GM19467 (cell line): ENCODE results near the gene DYNC2LI1.

Source experiments
- ATAC-seq: cut with Tn5 transposase; IDR thresholded peaks from one replicate; pipeline ENCODE4 v1.9.1; 2021; ENCODE audit warnings: mild to moderate bottlenecking, moderate library complexity; ENCODE audit not compliant: unreplicated experiment

Gene DYNC2LI1

DNA sequence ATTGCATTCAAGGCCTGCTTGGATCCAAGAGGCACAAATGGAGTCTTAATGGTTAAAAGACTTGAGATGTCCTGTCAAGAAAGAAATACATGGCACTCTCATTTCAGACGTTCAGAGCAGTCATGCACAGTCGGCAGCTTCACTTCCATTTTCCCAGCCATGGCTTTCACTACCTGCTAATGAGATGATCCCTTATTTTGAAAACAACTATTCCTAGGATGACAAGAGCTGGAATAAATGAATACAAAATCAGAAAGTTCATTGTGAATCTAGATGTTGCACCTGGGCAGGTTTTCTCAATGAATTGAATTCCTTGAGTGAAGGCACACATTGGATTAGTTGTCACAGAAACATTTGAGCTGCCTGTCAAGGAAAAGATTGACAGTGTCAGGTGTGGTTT is 39.1 kb downstream of the DYNC2LI1 start:
- ATAC-seq: no peak

DNA sequence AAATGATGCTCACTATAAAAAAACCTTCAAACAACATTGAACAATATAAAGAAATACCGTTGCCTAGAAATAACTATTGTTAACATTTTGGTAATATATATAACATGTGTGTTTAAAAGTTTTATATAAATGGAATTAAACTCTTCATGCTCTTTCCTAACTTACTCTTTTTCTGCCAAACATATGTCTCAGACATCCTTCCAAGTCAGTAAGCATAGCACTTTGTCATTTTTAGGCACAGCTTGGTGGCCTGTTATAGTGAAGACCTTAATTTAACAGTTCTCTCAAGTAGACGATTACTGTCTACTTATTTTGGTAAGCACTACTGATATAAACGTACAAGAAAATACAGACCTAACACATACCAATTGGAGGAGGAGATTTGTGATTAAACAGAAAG is 40.9 kb downstream of the DYNC2LI1 start:
- no peak for ATAC-seq

DNA sequence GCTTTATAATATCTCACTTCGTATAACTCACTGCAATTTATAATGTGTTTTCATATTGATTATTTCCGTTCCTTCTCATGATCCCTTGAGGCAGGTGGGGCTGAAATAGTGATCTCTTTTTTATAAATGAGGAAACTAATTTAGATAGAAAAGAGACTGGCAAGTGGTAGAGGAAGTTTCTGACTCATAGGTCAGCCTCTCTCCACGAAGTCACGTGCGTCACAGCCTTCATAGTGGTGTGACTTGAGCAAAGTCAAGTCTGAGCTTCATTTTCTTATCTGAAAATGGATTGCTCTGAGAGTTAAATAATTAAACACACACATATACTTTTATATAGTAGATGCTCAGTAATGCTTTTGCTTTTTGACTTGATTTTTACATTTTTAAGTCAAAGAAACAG is 44.9 kb downstream of the DYNC2LI1 start:
- no peak for ATAC-seq

DNA sequence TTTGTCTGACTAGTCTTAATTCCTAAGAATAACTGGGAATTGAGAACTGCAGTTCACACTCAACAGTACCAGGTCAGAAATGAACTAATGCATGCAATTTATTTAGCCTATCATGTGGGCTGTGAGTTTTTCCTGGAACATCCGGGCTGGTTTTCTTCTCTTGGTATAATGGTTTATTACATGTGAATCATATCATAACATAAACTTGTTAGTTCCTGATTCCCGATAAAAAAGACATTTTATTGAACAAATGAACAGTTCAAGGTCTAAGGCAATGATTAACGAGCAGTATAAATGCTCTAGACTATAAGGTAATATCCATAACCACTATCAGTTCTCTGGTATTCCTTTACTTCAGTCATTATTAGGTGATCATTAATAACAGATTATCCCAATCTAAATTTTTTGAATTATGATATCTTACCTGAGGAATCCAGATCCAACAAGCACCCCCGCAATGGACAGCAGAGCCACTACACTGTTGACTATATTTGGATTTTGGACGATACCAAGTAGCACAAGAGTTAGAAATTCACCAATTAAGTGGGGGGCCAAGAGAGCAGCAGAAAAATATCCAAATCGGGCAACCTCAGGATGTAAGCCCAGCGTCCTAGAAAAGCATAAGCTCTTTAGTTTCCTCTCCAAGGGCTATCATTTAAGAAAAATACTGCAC is 45.8 kb downstream of the DYNC2LI1 start:
- ATAC-seq: no peak

DNA sequence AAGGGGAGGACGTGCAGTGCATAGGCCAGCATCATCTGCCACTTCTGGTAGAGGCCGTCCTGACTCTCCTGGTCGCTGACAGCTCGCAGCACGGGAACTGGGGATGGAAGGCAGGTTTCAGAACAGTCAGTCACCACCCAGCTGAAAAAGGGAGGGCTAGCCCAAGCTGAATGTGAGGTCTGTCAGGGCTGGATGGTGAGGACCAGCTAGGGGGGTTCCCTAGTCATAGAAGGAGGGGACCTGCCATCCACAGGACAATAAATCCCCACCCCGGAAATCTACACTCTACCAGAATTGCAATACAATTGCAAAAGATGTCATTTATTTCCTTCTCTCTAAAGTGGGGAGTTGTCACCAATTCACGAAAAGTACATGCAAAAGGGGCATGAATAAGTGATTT is 49.0 kb downstream of the DYNC2LI1 start:
- ATAC-seq: no peak

DNA sequence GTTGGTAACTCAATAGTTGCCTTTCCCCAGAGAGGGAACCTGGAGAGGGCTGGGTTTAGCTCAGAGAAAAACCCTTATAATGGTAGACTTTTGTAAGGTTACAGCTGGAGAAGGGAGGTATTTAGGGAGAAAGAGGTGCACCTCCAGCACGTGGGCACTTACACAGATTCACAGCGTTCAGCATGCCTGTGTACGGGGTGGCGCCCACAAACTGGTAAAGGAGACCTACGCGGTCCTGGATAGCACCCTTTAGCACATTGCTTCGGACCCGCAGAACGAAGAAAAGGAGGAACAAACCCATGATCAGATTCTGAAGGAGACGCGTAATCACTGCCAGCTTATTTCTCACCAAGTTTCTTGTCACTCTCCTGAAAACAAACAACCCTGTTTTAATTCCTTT is 49.9 kb downstream of the DYNC2LI1 start:
- no peak for ATAC-seq

DNA sequence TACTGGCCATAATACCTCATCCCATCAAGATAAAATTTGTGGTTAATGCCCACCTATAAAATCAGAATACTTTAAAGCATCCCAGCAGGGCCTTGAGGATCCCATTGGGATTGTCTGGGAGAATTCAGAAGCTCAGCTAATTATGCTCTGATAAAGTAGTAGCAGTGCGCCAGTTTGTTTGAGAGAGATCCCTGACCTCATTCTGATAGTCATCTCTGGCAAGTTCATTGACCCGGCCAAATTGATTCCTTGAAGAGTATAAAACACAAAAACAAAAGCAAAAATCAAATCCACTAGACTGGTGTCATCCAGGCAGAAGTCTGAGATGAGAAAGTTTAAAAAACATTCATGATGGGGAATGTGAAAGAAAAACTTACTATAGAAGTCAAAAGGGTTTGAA is 50.7 kb downstream of the DYNC2LI1 start:
- ATAC-seq: no peak

DNA sequence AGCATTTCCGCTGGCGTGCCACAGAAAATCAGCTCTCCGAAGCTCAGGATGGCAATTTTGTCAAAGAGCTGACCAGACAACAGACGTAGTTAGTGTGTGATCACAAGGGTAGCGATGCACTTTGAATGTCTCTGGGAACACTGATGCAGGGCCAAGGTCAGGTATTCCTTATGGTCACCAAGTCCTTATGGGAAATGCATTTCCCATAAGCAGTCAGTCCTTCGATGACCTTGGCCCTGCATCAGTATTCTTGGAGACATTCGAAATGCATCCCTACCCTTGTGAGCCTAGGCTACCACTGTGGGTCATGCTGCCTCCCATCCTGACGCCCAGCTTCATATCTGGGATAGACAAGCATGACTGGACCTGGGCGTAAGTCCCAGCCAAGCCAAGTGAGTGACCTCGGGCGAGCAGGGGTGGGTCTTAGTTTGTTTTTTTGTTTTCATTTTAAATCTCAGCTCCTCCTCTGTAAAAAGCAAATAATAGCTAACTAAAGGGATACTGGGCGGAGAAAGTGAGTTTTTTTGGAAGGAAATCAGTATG is 51.2 kb downstream of the DYNC2LI1 start:
- no peak for ATAC-seq

DNA sequence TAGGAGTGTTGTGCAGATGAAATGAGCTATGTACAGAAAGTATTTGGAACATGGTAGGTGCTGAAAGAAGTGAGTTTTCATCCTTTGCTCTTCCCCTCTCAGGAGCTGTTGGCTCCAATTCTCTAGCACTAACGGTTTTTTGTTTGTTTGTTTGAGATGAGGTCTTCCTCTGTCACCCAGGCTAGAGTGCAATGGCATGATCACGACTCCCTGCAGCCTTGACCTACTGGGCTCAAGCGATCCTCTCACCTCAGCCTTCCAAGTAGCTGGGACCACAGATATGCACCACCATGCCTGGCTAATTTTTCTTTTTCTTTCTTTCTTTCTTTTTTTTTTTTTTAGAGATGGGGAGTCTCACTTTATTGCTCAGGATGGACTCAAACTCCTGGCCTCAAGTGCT is 52.0 kb downstream of the DYNC2LI1 start:
- ATAC-seq: no peak

DNA sequence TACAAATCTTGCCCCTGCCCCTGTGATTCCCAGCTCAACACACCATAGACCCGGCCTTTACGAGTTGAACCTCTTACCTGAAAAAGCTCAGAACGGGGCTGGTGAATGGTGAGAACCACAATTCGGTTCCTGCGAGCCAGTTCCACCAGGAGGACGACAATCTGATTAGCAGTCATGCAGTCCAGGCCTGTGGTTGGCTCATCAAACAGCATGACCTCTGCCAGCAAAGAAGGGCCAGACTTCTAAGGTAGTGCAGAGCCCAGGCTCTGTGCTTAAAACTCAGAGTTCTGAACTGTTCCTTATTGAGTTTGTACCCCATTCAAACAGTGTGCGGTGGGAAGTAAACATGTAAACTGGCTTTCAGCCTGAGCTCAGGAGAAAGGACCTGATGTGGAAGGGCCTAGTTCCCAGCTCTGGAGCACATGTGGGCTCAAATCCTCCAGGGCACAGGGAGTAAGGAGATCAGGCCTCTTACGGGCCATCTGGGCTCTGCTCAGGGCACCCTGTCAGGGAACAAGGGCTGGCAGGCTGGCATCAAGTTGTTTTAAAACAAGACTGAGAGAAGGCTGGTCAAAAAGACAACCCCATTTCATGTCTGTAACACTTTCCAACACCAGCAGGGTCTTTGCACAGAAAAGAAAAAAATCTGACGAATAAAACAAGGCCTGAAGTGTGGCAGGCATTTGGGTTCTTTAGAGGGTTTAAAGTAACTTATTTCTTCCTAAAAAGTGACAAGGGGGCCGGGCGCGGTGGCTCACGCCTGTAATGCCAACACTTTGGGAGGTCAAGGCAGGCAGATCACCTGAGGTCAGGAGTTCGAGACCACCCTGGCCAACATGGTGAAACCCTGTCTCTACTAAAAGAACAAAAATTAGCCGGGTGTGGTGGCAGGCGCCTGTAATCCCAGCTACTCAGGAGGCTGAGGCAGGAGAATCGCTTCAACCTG is 52.7 kb downstream of the DYNC2LI1 start:
- ATAC-seq: no peak

DNA sequence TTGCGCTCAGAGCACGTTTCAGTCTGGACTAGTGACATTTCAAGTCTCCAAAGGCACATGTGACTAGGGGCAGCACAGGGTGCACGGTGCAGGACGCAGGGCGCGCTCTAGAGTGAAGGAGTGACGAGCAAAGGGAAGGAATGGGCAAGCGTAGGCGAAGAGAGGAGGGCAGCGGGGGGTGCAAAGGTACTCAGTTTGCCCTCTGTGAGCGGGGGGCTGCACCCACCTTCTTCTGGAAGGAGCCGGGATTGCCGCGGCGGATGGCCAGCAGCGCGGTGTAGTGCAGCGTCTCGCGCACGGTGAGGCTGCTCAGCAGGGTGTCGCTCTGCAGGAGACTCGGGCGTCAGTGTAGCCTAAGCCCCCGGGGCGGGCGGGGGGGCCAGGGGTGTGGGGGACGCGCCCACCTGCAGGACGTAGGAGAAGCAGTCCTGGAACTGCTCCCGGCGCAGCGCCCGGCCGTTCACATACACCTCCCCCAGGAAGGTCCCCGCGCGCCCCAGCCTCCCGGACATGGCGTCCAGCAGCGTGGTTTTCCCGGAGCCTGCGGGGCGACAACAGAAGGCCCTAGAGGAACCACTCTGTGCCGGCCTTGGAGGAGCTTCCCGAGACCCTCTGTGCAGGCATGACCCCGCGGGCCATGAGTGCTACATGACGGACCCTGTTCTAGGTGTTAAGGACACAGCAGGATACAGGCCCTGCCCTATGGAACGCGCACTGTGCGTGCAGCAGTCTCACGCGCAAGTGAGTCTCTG is 57.9 kb downstream of the DYNC2LI1 start:
- ATAC-seq: no peak

DNA sequence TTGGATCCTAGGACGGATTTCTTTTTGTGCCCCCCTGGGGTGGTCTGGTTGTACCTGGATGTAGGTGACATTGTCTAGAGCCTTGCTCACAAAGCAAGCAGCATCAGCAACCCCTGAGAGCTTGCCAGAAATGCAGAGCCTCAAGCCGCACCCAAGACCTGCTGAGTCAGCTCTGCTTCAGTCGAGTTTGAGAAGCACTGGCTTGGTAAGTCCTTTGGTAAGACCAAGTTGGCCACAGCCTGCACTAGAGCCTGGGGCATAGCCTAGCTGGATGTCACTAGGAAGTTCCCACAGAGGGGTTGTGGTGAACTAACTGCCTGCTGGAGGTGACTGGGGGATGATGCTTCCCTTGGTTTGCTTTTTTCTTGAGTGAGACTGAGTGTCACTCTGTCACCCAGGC is 58.6 kb downstream of the DYNC2LI1 start:
- ATAC-seq: no peak

DNA sequence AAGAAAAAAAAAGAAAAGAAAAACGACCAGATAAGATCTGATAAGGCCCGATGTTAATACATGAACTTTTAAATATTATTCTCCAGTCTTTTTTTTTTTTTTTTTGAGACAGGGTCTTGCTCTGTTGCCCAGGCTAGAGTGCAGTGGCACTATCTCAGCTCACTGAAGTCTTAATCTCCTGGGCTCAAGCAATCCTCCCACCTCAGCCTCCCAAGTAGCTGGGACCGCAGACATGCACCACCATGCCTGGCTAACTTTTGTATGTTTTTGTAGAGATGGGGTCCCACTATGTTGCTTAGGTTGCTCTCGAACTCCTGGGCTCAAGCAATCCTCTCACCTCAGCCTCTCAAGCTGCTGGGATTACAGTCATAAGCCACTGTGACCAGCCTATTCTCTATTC is 63.2 kb downstream of the DYNC2LI1 start:
- no peak for ATAC-seq

DNA sequence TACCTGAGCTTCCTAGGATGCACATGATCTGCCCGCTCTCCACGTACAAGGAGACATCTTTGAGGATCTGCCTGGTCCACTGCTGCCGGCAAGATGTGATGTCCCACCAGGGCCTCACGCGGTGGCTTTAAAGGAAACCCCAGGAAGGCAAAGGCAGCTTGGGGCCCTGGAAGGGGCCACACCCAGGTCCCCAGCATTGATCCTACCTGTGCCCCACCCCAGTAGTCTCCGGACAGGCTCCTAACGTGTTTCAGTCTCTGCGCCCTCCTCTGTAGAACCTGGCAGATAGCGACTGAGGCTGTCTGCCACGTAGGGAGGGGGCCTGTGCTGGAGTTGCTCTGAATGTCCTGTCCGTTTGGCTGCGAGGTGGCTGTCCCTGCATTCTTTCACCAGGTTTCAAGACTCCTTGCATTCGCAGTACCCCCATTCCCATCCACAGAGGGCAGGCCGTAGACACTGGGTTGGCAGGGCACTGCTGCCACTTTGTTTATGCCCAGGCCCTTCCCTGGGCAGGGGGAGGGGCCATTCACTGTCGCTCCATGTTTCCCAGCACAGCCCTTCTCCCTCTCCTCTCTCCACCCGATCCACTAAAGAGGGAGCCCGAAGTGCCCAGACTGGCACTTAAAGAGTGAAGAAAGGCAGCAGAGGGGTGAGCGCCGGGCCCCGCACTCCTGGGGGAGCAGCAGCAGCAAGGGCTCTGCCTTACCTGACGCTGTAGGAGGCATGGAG is 64.2 kb downstream of the DYNC2LI1 start:
- no peak for ATAC-seq

DNA sequence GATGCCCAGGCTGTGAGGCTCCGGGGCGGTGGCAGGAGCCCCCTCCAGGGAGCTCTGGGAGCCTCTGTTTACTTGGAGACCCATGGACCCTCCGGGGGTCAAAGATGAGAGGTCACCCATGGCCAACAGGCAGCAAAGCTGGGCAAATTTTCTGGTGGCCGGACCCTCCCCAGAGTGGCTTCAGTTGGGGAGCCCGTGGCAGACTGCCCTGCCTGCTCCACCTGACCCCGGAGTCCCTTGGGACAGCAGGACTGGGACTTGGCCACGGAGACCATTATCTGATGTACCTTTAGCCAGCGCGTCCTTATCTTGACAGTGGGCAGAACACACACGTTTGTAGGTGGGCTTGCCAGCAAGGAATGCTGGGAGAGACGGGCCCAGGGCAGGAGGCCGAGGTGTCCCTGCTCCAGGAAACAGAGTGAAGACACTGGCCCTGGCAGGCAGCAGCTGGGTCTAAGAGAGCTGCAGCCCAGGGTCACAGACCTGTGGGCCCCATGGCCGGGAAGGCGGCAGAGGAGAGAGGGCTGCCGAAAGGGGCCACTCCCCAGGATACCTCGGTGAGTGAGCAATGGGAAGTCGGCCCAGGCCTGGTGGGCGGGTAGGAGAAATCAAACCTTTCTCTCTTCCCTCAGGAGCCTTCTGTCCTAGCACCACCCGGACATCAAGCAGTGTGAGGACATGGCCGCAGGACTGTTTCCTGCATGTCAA is 64.9 kb downstream of the DYNC2LI1 start, which contains the start of the genes ABCG5 and ABCG8:
TSS of gene ABCG5 (minus strand) at position 280 of the 708 bp plus-strand sequence. CDS start at position 120, 160 bp downstream.
TSS of gene ABCG8 (plus strand) at position 412 of the 708 bp plus-strand sequence. CDS start at position 495, 83 bp downstream.
- ATAC-seq: no peak

DNA sequence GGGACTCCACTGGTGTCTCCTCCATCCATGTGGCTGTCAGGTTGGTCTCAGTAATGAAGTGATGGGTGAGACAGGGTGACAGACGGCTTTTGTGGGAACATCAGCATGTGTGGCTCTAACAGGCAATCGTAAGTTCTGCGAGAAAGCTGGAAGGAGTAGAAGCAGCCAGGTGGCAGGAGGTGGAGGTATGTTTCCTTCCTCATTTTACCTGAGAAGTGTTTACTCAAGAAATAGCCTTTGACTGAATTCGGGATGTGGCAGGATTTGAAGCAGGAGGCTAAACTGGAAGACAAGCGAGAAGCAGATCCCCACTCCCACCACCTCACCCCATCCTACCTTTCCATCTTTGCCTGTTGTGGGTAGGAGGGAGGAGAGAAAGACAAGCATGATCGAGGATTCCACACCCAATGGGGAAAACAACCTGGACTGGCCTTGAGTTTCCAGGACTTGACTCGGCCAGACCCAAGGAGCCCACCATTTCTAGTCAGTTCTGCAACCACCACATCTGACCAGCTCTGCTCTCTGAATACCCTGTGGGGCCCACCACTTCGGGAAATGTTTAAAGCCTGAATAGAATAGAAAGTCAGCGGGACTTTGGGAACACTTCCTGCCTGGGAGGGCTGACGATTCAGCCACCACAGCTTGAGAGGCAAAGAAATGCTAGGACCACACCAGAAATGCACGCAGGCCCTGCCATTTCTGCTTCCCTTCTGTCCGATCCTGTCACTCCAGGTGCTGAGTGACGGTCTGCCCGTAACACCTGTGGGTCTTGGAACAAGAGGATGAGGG is 66.1 kb downstream of the DYNC2LI1 start:
- ATAC-seq: no peak

DNA sequence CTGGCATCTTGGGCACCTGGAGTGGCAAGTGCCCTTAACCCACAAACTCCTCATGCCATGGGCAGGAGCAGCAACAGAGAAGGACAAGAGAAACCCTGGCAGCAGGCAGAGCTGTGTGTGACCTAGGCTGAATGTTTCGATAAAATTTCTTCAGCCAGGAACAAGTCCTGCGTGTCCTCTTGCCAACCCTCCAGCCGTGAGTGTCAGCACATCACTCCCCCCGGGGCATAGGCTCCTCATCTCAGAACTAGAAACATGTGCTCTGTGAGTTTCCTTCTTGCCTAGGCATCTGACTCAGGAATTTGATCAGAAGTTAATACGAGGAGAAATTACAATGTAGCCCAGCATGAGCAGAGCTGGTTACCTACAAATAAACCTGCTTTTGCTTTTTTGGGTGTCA is 67.1 kb downstream of the DYNC2LI1 start:
- ATAC-seq: no peak

DNA sequence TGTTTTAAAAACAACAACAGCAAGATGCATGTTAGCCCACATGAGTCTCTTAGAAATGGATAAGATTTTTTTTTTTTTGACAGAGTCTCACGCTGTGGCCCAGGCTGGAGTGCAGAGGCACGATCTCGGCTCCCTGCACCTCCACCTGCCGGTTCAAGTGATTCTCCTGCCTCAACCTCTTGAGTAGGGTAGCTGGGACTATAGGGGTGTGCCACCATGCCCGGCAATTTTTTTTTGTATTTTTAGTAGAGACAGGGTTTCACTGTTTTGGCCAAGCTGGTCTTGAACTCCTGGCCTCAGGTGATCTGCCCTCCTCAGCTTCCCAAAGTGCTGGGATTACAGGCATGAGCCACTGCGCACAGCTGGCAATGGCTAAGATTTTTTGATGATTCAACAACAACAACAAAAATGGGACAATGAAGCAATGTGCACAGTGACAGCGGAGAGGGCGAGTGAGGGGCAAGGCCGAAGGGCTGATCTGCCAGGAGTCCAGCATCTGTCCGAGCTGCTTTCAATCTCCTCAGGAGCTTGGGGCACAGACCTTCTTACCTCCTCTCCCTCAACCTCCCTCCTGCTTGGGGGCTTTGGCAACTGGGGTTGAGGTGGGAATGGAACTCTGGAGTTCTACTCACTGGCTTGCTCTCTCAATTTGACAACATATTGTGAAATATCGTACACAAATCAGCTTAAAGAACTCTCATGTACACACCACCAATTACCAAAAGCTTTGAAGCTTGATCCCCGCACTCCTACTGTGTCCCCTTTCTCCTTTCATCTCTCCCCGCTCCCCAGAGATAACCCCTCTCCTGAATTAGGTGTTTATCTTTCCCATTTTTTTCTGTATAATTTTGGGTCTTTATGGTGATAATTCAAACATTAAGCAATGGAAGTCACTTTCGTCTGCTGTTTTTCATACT is 68.4 kb downstream of the DYNC2LI1 start:
- ATAC-seq: no peak
